Fibroblast of skin of left quadriceps (primary cell): ENCODE data around the gene GAS1.
A peak's percentile ranks its signal among the peaks of the same experiment; 100 is the strongest.

Experiments used
- DNase-seq, 2 experiments: peaks; one replicate each; pipeline ENCODE4 v3.0.0-alpha.2; 2013; ENCODE audit warnings: low read depth in 2 of 2

Gene GAS1

DNA sequence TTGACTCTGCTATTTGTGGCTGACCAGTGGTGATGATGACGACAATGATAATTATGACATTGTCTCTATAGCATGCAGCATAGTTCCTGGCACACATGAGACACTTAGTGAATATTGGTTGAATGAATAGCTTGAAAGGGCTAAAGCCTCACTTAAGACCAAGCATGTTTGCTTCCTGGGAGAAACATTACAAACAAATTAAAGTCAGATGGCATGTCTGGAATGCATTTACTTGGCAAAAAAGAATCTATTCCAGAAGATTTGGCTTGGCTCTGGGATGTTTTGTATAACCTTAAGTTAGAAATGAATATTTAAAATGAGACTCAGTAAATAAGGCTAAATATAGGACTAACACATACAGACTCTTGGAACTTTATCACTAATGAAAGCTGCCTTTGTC is 21.6 kb downstream of the GAS1 start:
- peak; percentile 84 to 86 for DNase-seq

DNA sequence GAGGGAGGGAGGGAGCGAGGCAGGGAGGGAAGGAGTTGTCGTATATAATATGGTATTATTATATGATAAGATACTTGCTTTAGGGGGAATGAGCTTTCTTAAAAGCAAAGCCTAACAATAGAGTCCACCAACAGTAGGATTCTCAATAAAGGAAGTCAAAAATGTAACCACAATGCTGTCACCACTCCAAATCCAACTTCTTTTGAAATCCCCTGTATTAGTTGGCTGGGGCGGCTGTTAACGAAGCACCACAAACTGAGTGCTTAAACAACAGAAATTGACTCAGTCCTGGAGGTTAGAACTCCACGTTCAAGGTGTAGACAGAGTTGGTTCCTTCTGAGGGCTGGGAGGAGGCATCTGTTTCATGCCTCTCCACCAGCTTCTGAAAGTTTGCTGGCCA is 23.1 kb downstream of the GAS1 start:
- DNase-seq, result no peak

DNA sequence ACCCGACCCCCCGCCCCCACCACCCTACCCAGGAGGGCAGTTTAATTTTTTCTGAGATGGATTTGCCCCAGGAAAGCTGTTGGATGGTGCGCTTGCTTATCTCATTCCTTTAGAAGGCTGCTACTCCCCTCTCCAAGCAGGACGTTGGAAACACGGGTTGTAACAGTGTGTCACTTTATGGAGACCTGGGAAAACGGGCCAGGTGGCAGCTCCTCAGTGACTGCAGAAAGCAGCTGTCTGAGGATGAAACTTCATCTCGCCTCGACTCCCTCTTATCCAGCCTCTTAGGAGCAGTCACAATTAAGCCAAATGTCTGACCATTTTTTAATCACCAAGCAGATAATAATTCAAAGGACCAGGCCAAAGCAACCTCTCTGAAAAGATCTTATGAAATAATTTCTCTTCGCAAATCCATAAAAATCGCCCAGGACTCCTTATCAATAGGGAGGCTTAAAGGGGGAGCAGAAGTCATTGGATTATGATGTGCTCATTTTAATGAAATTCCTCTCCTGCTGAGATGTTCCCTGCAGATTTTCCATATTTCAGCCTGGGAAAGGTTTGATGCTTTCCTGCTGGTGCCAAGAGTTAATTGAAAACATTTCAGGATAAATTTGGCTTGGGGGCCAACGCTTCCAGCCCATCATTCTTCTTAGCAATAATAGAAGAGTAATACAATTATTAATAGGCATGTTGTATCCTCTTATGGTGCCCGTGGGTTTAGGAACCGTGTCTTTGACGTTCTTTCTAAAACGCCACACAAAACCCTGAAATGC is 26.0 kb downstream of the GAS1 start:
- peak; percentile 61 to 68 for DNase-seq

DNA sequence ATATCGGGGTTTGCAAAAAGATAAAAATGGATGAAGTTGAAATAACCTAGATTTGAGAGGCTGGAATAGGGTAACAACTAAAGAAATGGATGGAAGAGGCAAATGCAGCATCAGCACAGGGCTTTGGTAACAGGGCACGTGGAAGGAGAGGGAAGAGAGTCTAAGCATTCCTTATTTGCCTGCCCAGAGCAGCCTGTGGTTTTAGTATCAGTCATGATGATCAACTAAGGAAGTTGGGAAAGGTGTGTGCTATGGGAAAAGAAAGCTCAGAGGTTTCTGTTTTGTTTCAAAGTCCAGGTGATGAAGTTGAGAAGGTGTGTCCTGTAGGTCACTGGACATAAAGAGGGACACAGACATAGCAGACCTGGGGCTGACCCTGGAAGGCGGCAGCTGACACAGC is 28.8 kb downstream of the GAS1 start:
- DNase-seq, result no peak

DNA sequence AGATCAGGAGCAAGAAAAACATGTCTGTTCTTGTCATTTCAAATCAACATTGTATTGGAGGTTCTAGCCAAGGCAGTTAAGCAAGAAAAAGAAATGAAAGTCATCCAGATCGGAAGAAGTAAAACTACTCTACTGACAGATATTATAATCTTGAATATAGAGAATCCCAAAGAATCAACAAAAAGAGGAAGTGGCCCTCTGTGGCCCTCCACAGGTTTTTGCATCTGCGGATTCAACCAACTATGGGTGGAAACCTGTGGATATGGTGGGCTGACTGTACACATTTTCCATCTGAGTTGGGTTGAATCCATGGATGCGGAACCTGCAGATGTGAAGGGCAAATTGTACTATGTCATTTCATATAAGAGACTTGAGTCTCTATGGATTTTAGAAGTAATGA is 35.1 kb downstream of the GAS1 start:
- DNase-seq, result no peak

DNA sequence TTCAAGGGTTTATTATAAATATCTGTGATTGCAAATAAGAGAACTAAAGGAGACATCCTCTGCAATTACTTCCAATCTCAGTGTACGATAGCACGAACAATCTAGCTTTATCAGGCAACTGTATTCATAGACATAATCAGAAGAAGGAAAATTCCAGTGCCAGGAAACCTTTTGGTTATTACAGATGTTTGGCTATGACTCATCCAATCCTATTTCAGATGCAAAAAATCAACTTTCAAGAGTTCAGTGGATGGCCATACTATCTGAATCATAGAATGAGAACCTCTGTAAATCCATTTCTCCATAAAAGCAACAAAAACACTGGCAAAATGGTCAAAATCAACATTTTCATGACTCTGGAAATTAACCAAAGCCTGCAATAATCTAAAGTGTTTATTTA is 37.9 kb downstream of the GAS1 start:
- peak; percentile 37 to 46 for DNase-seq

DNA sequence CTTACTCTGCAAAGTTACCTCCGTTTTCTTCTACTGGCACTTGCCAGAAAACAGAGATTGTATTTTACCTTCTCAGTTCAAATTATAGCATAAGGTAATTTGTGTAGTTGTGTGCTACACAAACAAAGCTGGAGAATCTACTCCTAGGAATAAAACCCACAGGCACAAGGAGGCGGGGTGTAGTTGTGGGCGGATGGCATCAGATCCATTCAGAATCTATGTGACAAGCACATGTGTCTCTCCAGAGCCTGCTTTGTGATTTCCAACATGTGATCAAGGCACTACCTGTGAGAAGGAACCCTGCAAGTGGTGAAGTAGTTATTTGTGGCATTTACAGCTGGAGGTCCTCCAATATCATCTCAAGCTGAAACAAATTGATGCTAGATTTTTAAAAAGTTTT is 39.0 kb downstream of the GAS1 start:
- no peak for DNase-seq

DNA sequence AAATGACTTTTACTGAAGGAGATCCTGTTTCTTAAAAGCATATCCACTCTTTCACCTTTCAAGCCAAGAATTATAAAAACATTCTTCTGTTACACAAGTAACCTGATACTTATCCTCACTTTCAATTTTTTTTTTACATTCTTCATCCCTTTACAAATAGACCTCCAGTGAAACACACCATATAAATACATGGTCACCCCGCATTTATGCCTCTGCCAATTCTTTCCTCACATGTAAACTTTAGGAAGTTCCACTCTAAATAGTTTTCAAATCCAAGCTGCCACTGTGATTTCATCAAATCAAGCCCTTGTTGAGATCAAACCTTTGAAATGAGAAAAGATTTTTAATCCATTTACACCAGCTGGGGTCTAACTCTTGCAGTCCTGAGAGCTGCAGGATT is 40.0 kb downstream of the GAS1 start:
- no peak for DNase-seq

DNA sequence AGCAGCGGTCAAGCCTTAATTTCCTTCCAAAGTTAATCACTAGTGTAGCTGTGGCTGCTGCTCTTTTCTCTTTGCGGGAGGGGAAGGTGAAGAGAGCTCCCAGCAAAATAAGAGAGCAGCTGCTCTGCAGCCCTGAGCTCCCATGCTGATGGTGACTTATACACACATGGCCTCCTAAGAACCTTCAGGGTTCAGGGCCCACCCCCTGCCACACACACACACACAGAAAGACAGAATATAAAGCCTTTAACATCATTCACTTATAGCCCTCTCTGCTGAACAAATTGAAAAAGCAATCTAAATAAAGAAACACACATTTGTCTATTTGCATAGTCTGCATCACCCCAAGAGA is 43.6 kb downstream of the GAS1 start:
- DNase-seq, result no peak

DNA sequence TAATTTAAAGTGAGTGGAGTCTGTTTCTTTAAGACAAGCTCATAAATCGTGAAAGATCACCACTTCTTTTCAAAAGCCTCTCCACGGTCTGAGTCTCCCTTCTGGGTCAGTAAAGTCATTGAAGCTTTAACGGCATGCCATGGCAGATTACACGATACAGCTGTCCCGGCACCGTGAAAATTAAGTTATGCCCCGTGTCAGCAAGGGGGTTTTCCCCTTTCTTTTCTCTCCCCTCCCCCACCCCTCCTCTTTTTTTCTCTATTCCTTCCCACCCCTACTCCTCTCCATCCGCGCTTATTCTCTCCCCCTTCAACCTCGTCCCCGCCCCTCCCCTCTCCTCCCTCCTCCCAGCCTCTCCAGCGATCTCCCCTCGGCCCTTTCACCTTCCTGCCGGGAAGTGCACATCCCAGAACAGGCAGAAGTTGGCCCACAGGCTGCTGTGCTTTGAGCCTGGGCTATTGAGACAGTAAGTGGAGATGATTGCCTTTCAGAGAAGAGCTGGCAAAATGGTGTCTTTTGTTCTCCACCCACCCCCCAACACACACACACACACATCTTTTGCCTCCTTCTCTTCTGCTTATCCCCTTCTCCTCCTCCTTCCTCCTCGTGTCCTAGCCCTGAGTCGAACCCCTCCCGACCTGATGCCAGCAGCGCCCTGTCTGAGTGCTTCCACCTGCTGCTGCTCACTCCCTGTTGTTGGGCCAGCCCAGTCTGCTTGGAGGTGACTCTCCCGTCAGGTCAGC is 44.1 kb downstream of the GAS1 start:
- DNase-seq, result no peak

DNA sequence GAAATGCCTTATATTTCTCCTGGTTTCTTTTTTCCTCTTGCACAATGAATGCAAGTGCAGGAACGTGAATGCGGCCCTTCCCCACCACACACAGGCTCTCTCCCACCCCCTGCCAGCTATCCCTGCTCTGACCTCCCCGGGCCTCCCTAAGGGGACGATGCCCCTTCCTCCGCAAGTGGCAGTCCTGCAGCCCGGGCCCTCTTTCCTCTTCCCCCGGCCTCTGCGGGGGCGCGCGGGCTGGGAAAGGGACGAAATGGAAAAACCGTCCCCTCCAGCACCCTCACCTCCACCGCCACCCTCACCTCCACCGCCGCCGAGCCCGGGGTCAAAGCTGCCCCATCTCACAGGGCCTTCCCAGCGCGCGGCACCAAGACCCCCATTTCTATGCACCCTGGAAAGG is 44.7 kb downstream of the GAS1 start:
- no peak for DNase-seq

DNA sequence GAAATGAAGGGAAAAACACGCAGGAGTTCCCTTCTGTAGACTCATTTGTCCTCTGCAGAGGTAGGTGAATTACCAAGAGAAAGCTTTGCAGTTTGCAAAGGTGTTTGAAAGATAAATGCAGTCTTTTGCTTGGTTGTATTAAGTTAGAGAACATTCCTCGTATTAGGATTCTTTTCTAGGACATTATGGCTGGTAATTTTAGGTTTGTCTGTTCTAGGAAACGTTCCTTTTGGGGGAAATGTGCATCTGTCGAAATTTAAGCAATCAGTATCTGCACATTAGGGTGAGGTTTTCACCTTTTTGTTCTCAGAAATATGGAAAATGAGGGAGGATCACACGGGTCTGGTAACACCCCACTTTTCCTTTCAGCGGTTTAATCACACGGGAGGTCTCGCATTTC is 45.1 kb downstream of the GAS1 start:
- DNase-seq, result no peak

DNA sequence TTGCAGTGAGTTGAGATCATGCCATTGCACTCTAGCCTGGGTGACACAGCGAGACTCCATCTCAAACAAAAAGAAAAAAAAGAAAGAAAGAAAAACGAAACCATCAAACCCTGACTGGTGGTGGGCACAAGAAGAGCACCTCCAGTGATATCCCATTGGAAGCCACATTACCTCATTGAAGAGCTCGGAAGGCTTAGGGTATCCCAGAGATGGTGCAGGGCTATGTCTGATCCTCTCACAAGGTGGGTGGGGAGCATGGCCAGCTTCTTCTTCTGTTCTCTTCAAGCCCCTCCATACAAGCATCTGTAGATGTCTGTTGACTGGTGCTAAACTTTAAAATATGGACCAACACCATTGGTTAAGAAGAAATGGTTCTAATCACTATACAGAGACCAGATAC is 45.8 kb downstream of the GAS1 start:
- no peak for DNase-seq
